ENCODE data around the gene MEG3. TPM values are rescaled to one million over a fixed set of nuclear protein-coding genes. Genes with fewer than 3 reads are reported as not detected.

MEG3 gene
- total and polyA plus RNA-seq, 2 donors (not counting 3 experiments of a cell fraction or from before 2014, with no cell fraction given): 378 to 508 TPM

- no peak for FAIRE-seq
- no TSS peak for BruUV-seq (replicated peaks)
- H3K9ac ChIP-seq (replicated peaks; ENCODE audit: extremely low read depth, insufficient read depth, low read length): no peak overlapping the region
- CTCF ChIA-PET: interaction anchor here (1.0 to 2.8 kb wide), 6 partner anchors 10 to 467 kb away, joined by 3 to 46 read pairs (median 6); no protein-coding TSS in a partner anchor
- no peak for DNase-seq (ENCODE audit: low read depth, low spot score)
- H4K20me1 ChIP-seq (replicated peaks; ENCODE audit: control insufficient read depth, extremely low read depth, insufficient read depth, low read length): no peaks in the 10 kb centered on the region
- dilution Hi-C loops (cut with MboI; ENCODE audit: extremely low pct_ligation_motif_present, low sequenced_read_pairs): no loop called here
- no peaks in the 10 kb centered on the region for H3K9me3 ChIP-seq (replicated peaks; ENCODE audit: control insufficient read depth, insufficient read depth, low read length)
- peaks cover 6% of the 10 kb centered on the region for H3K79me2 ChIP-seq (ENCODE audit: control insufficient read depth, insufficient read depth, low read length)
- no peak overlapping the region for H3K4me2 ChIP-seq (ENCODE audit: insufficient read depth, low read length)
- intact Hi-C loops (cut with micrococcal nuclease): loop anchor here (1.0 to 2.0 kb wide), 4 partner anchors 49 to 776 kb away; no protein-coding TSS in a partner anchor
- H3K27me3 ChIP-seq (ENCODE audit: control insufficient read depth in 2 of 2, insufficient read depth in 2 of 2, low read length in 2 of 2): no peaks in the 10 kb centered on the region
- H2AFZ ChIP-seq (ENCODE audit: low read depth, low read length): no peak overlapping the region
- no peaks in the 10 kb centered on the region for H3K9me1 ChIP-seq (replicated peaks; ENCODE audit: control insufficient read depth, extremely low read depth, insufficient read depth, low read length)
- H3K27ac ChIP-seq (ENCODE audit: insufficient read depth, low read depth, low read length): no peak overlapping the region
- POLR2A ChIA-PET: no interaction called here
- H3K4me1 ChIP-seq (ENCODE audit: control insufficient read depth, extremely low read depth, insufficient read depth, low read length): no peaks in the 10 kb centered on the region
- H3K36me3 ChIP-seq (ENCODE audit: control insufficient read depth in 2 of 2, extremely low read depth in 1 of 2, insufficient read depth in 2 of 2, low read length in 2 of 2): peaks cover 0 to 7% of the 10 kb centered on the region in 2 experiments
- H3K4me3 ChIP-seq (replicated peaks in 1 of 3; ENCODE audit: insufficient read depth in 1 of 3, low read depth in 1 of 3, low read length in 3 of 3): no peak overlapping the region
- TF ChIP-seq EZH2 (IDR thresholded peaks at IDR 0.05; ENCODE audit: borderline replicate concordance, low read depth, low read length, severe bottlenecking) (no peak), GATA2 (IDR thresholded peaks at IDR 0.05; ENCODE audit: insufficient read depth, insufficient read length, low read depth, low read length) (no peak), POLR2A (IDR thresholded peaks at IDR 0.05; ENCODE audit: low read depth, low read length) (no peak), POLR2AphosphoS5 (IDR thresholded peaks at IDR 0.05; ENCODE audit: insufficient read depth, low read depth, low read length) (no peak)
Measured at GRCh38 chr14:100851946-100852620, 26.2 kb downstream of the MEG3 start.

- dilution Hi-C loops (cut with MboI; ENCODE audit: extremely low pct_ligation_motif_present, low sequenced_read_pairs): no loop called here
- Histone ChIP-seq H3K4me1 (ENCODE audit: control insufficient read depth, extremely low read depth, insufficient read depth, low read length) (no peaks in the 10 kb centered on the region), H3K36me3 (ENCODE audit: control insufficient read depth in 2 of 2, extremely low read depth in 1 of 2, insufficient read depth in 2 of 2, low read length in 2 of 2) (peaks cover 0 to 7% of the 10 kb centered on the region in 2 experiments), H3K27ac (ENCODE audit: insufficient read depth, low read depth, low read length) (no peak overlapping the region), H3K9ac (replicated peaks; ENCODE audit: extremely low read depth, insufficient read depth, low read length) (no peak overlapping the region), H3K9me3 (replicated peaks; ENCODE audit: control insufficient read depth, insufficient read depth, low read length) (no peaks in the 10 kb centered on the region), H3K27me3 (ENCODE audit: control insufficient read depth in 2 of 2, insufficient read depth in 2 of 2, low read length in 2 of 2) (no peaks in the 10 kb centered on the region), H3K9me1 (replicated peaks; ENCODE audit: control insufficient read depth, extremely low read depth, insufficient read depth, low read length) (no peaks in the 10 kb centered on the region), H3K79me2 (ENCODE audit: control insufficient read depth, insufficient read depth, low read length) (peaks cover 6% of the 10 kb centered on the region), H2AFZ (ENCODE audit: low read depth, low read length) (no peak overlapping the region), H3K4me3 (replicated peaks in 1 of 3; ENCODE audit: insufficient read depth in 1 of 3, low read depth in 1 of 3, low read length in 3 of 3) (no peak overlapping the region), H3K4me2 (ENCODE audit: insufficient read depth, low read length) (no peak overlapping the region), H4K20me1 (replicated peaks; ENCODE audit: control insufficient read depth, extremely low read depth, insufficient read depth, low read length) (no peaks in the 10 kb centered on the region)
- intact Hi-C loops (cut with micrococcal nuclease): no loop called here
- BruUV-seq (replicated peaks): no TSS peak
- ChIA-PET CTCF (interaction anchor here (1.0 to 2.2 kb wide), 2 partner anchors 145 to 380 kb away, joined by 3 to 12 read pairs; no protein-coding TSS in a partner anchor), POLR2A (no interaction called here)
- TF ChIP-seq CTCF (IDR thresholded peaks at IDR 0.05; ENCODE audit: extremely low read depth in 1 of 2, insufficient read depth in 1 of 2, low read depth in 1 of 2, low read length in 2 of 2) (no peak), JUN (IDR thresholded peaks at IDR 0.05; ENCODE audit: borderline replicate concordance, insufficient read depth, insufficient read length, low read depth) (no peak), GATA2 (IDR thresholded peaks at IDR 0.05; ENCODE audit: insufficient read depth, insufficient read length, low read depth, low read length) (no peak), MAX (IDR thresholded peaks at IDR 0.05; ENCODE audit: insufficient read depth, insufficient read length) (no peak), EZH2 (IDR thresholded peaks at IDR 0.05; ENCODE audit: borderline replicate concordance, low read depth, low read length, severe bottlenecking) (no peak), MYC (IDR thresholded peaks at IDR 0.05; ENCODE audit: low read depth, low read length) (no peak), POLR2AphosphoS5 (IDR thresholded peaks at IDR 0.05; ENCODE audit: insufficient read depth, low read depth, low read length) (no peak), POLR2A (IDR thresholded peaks at IDR 0.05; ENCODE audit: low read depth, low read length) (no peak), FOS (IDR thresholded peaks at IDR 0.05; ENCODE audit: borderline replicate concordance, insufficient read depth, low read length) (no peak)
- FAIRE-seq: no peak
- no peak for DNase-seq (ENCODE audit: low read depth, low spot score)
Measured at GRCh38 chr14:100854435-100854834, 28.5 kb downstream of the MEG3 start.
